ENCODE data around the gene AK2.
"Not testable (repeated sequence)": the region's sequence is repeated elsewhere in the genome, so short reads cannot be mapped to it uniquely, and the experiment has no call there.

AK2 gene

DNA sequence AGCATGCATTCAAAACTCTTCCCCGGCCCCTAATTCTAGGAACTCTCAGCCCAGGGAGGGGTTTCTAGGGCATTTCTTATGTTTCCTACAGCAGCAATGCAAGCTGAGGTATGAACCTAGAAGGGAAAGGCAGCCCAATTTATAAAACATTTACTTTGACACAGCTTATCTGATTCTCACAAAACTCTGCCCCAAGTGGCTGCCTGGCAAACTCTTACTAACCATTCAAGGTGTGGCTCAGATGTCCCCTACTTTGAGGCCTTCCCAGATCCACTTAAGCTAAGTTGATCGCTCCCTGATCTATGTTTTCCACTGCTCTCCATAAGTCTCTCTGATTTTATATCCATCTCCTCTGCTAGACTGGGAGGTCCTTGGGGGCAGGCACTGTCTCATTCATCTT, 35.4 kb downstream of the AK2 start:
- no peak for DNase-seq

DNA sequence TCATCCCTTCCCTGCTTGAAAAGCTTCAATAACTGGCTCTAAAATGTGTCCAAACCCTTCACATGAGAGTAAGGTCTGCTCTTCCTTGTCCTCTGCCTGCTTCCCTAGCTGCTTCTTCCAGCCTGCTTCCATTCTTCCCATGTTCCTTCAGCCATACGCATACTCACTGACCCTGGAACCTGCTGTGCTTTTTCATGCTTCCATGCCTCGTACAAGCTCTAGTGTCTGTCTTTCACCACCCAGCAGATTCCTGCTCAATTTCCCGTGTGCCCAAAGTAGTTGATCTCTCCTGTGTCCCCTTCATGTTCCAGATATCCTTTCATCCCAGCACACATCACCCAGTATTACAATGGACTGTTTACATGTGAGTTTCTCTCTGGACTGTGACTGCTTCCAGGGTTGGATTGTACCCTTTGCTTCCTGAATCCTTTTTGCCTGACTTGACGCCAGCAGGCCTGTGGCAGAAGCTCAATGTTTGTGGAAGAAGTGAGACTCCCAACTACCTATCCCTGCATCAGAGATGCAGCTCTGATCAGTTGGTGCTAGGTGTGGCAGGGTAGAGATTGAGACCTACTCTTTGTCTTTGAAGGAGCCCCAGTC, 36.2 kb downstream of the AK2 start:
- DNase-seq = no peak

- DNase-seq = no peak
Observed at GRCh38 chr1:32998997-32999396, 37.7 kb downstream of the AK2 start.

GRCh38 chr1:32998064-32998463, 38.6 kb downstream of the AK2 start:
- DNase-seq = no peak

DNA sequence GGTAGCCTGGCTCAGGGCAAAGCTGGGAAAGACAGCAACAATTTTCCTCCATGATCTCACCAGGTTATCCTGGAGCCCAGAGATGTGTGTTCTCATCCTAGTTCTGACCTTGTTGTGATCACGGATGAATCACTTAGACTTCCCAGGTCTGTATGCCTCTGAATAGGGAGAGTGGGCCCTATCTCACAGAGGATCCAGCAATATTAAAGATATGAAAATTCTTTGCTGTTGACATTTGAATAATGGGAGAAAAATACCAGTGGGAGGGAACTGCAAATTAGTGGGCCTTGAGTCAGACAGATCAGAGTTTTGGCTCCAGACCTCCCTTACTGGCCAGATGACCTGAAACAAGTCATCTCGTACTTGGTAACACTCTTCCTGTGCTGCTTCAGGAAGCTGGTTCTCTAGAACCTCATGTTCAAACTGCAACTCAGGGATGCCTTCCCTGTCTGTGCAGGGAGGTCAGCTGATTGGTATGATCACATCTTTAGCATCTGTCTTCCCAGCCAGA, 39.2 kb downstream of the AK2 start:
- no peak for DNase-seq

GRCh38 chr1:32993324-32993636, 43.4 kb downstream of the AK2 start:
- not testable (repeated sequence) for DNase-seq

GRCh38 chr1:32992489-32993323, 44.0 kb downstream of the AK2 start:
- DNase-seq = peak in 23 of 56 donors; percentile 12 to 66 (median 33)

DNA sequence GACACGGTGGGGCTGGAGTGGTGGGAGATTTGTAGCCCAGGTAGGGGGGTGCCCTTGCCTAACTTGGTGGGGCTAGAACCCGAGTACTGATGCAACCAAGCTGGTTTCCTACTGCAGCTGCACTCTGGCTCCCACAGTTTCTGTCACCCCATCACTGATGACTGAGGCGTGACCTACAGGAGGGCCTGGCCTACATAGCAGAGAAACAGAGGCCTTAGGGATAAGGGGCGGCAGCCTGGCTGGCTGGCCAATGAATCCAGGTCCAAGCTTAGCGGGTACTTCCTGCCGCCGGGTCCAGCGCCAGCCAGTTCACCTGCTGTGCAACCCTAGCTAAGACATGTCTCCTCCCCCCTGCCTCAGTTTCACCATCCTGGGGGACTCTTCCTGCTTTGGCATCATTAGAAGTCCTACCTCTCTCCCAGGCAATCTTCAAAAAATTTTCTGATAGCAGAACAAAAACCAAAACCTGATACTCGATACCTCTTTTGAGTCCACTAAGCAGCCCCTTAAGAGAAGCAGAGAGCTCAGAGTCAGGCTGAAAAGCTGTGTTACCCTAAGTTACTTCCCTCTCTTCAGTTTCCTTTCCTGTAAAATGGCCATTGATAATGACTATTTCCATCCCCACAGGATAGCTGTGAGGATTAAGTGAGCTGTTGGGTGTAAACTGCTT, 44.7 kb downstream of the AK2 start:
- DNase-seq = no peak

DNA sequence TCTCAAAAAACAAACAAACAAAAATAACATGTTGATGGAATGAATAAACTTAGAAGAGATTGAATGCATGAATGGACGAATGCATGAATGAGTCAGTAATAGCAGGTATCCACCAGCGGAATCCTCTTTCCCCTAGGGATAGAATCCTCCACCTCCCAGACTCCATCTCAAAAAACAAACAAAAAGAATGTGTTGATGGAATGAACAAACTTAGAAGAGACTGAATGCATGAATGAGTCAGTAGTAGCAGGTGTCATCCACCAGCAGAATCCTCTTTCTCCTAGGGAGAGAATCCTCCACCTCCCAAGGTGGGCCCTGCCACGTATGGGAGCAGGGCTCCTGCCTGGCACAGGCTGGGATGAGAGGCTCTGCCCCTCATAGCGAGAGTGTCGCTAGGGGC, 45.3 kb downstream of the AK2 start:
- no peak for DNase-seq

GRCh38 chr1:32990887-32991286, 45.8 kb downstream of the AK2 start:
- no peak for DNase-seq

- DNase-seq = peak in 15 of 56 donors; percentile 9 to 37 (median 22)
Observed at GRCh38 chr1:32989160-32990050, 47.3 kb downstream of the AK2 start.

DNA sequence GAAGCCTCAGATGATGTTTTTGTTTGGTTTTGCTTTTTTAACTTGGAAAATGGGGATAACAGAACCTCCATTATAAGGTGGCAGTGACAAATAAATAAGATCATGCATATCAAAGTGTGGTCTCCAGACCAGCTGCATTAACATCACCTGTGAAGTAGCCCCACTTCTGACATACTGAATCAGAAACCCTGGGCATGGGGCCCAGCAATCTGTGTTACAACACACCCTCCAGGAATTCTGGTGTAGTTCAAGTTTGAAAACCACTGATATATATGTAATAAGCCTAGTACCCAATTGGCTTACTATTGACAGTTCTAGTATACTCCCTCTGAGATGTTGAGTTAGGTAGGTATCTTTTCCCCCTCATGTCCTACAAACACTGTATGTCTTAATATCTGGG, 48.0 kb downstream of the AK2 start:
- DNase-seq = no peak

DNA sequence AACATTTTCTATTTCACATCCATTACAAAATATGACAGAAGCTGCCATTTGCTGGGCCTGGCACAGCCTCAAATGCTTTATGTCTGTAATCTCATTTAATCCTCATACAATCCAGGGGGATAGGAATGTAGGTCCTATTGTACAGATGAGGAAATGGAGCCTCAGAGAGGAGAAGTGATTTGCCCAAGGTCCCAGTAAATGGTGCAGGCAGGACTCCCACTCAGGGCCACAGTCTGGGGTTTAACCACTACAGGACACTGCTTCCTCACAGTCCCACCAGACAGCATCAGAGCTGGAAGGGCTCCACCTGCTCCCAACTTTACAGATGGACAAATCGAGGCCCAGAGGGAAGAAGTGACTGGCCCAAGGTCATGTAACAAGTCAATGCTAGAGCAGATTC, 51.5 kb downstream of the AK2 start:
- no peak for DNase-seq

DNA sequence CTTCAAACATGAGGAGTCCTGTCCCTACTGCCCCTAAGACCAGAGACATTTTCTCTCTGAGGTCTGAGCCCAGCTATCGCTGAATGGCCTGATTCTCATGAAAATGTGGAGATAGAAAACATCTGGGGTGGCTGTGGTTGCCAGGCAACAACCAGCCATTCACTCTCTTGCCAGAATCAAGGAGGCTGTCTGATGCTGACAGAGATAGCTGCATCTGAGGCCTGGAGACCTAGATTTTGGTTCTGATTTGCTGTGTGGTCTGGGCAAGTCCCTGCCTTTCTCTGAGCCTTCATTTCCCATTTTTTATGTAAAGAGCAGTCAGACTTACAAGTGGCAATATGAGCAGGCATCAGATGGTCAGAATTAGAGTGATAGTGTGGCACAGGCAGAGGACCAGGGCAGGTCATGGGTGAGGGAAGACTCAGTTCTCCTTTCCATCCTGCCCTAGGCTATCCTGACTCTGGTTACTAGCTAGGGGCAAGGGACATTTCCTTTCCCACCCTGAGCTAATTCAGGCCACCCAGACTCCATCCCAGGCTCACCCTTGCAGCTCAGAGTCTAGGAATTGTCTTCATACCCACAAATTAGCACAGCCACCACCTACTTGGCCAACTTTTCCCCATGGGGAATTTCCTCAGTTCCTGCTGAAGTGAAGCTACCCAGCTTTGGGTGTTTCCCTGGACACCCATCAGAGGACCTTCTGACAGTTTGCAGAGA, 52.1 kb downstream of the AK2 start:
- peak in 15 of 56 donors; percentile 6 to 65 (median 31) for DNase-seq

- DNase-seq = no peak
Observed at GRCh38 chr1:32984090-32984454, 52.6 kb downstream of the AK2 start.

DNA sequence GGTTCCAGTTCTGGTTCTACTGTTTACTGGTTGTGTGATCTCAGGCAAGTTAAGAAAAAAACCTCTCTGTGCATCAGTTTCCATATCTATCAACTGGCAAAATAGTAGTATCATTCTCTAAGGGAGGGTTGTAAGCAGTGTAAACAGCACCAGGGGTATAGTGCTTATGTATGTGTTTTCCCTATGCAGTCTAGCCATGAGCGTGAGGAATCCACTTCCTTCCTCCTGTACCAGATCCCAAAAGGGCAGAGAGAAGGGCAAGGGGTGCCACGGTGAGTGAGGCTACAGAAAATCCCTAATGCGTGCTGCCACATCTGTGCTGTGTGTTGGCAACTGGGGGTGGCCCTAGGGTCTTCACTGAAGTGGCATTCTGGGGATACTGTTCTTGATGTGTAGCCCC, 53.7 kb downstream of the AK2 start:
- DNase-seq = no peak

- peak in 8 of 56 donors; percentile 12 to 49 (median 24) for DNase-seq
Observed at GRCh38 chr1:32981003-32981901, 55.4 kb downstream of the AK2 start.

- no peak for DNase-seq
Observed at GRCh38 chr1:32980080-32980479, 56.6 kb downstream of the AK2 start.

GRCh38 chr1:32978854-32979253, 57.8 kb downstream of the AK2 start:
- no peak for DNase-seq
